ENCODE data around the gene MED14. TPM values are rescaled to one million over a fixed set of nuclear protein-coding genes. Genes with fewer than 3 reads are reported as not detected.

Gene MED14
- total and polyA plus RNA-seq, 2 of the 8 experiments (the other 6 are each of a cell fraction or from before 2014, with no cell fraction given): 79.7 to 117 TPM

DNA sequence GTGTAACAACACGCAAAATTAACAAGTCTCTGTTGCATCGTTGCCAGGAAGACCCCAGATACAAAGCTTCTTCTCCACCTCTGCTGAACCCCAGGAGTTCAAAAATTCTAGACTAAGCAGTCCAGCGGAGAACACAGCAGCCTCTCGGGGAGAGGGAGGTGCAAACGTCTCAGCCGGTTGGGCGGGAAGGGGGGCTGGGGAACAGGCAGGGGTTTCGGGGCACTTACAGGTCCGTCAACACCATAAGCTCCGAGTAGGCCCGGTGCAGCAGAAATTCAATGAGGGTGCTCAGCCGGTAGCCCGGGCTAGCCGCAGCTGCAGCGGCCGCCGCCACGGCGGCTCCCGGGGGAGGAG, 394 bp downstream of the MED14 start:
- H3K4ac ChIP-seq (replicated peaks; ENCODE audit: insufficient read length, low read depth, low read length): no peak overlapping the region
- H3K27ac ChIP-seq (ENCODE audit: low read depth, low read length): peak overlapping the region; percentile 73; the same call in 1 of the 2 replicates
- peak overlapping the region; percentile 48 to 75 (median 64); a peak in 5 of 7 replicates for H3K9ac ChIP-seq (replicated peaks in 1 of 4; ENCODE audit: extremely low read depth in 1 of 4, low read depth in 3 of 4, low read length in 3 of 4)
- no peak overlapping the region for H2BK15ac ChIP-seq (ENCODE audit: low read length)
- POLR2A ChIA-PET (ENCODE audit: partially characterized antibody): interaction anchor here (0.5 kb wide), 1 partner anchor 456 kb away, joined by 3 read pairs; no protein-coding TSS in a partner anchor
- TF ChIP-seq SP2 (IDR thresholded peaks at IDR 0.05; ENCODE audit: low read length) (no peak), RFX5 (IDR thresholded peaks at IDR 0.05; ENCODE audit: borderline replicate concordance, low read depth, low read length) (no peak), RXRA (IDR thresholded peaks at IDR 0.05; ENCODE audit: insufficient read depth, low read depth, low read length) (no peak), GTF2F1 (IDR thresholded peaks at IDR 0.05; ENCODE audit: borderline replicate concordance, low read depth, low read length) (no peak), RNF2 (IDR thresholded peaks at IDR 0.05; ENCODE audit: borderline replicate concordance, low read depth, low read length, missing control alignments, poor library complexity, severe bottlenecking) (no peak), ASH2L (IDR thresholded peaks at IDR 0.05; ENCODE audit: low read length) (no peak), SIX5 (IDR thresholded peaks at IDR 0.05; ENCODE audit: low read depth, low read length) (no peak), CREB1 (IDR thresholded peaks at IDR 0.05) (no peak), YY1 (IDR thresholded peaks at IDR 0.05; ENCODE audit: low read depth, low read length) (no peak), FOSL1 (IDR thresholded peaks at IDR 0.05; ENCODE audit: insufficient read depth, low read depth, low read length) (no peak), JUND (IDR thresholded peaks at IDR 0.05; ENCODE audit: low read length) (no peak), CHD1 (IDR thresholded peaks at IDR 0.05; ENCODE audit: low read depth, low read length) (no peak), CHD2 (IDR thresholded peaks at IDR 0.05; ENCODE audit: low read length) (no peak)
- TF ChIP-seq, protein P1, sequence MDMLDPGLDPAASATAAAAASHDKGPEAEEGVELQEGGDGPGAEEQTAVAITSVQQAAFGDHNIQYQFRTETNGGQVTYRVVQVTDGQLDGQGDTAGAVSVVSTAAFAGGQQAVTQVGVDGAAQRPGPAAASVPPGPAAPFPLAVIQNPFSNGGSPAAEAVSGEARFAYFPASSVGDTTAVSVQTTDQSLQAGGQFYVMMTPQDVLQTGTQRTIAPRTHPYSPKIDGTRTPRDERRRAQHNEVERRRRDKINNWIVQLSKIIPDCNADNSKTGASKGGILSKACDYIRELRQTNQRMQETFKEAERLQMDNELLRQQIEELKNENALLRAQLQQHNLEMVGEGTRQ (IDR thresholded peaks at IDR 0.05; ENCODE audit: low read length): no peak
- no peak overlapping the region for H3K18ac ChIP-seq (ENCODE audit: extremely low read depth, low read length)
- H3K79me2 ChIP-seq (ENCODE audit: control insufficient read depth in 1 of 2, insufficient read depth in 2 of 2, low read length in 2 of 2): peaks cover 31 to 55% of the 10 kb centered on the region in 2 experiments
- H4K20me1 ChIP-seq (replicated peaks in 1 of 2; ENCODE audit: control insufficient read depth in 1 of 2, insufficient read depth in 2 of 2, low read length in 2 of 2): peaks cover 2 to 4% of the 10 kb centered on the region in 2 experiments
- H3K4me1 ChIP-seq (replicated peaks in 1 of 4; ENCODE audit: control insufficient read depth in 3 of 4, insufficient read depth in 4 of 4, low read length in 3 of 4): no peaks in the 10 kb centered on the region; a peak in 1 of 7 replicates
- peaks cover 0 to 13% (median 2%) of the 10 kb centered on the region in 4 experiments; a peak in 2 of 8 replicates for H3K36me3 ChIP-seq (ENCODE audit: control insufficient read depth in 2 of 4, insufficient read depth in 4 of 4, low read length in 3 of 4)
- no peak overlapping the region for H2AFZ ChIP-seq (ENCODE audit: low read length)
- H2AK5ac ChIP-seq (ENCODE audit: low read depth, low read length): no peak overlapping the region
- H3K14ac ChIP-seq (ENCODE audit: insufficient read length): no peak overlapping the region
- H3K27me3 ChIP-seq (replicated peaks in 1 of 4; ENCODE audit: control insufficient read depth in 3 of 4, extremely low read depth in 1 of 4, insufficient read depth in 3 of 4, low read length in 3 of 4): no peaks in the 10 kb centered on the region
- H2BK120ac ChIP-seq (replicated peaks; ENCODE audit: low read depth, low read length): no peak overlapping the region
- H3K23me2 ChIP-seq (ENCODE audit: low read depth, low read length): 0 out of 2 replicates have a peak, but pooled peaks cover 1% of the 10 kb centered on the region
- 0% methylated on average over 5 of the region's 20 CpGs; no CpG with 5 or more reads in 1 of the 2 experiments for WGBS, 2 experiments (ENCODE audit: extremely low coverage in 1 of 2, insufficient coverage in 1 of 2, insufficient read length in 1 of 2, insufficient replicate concordance in 2 of 2, low coverage in 1 of 2, low lambda C conversion rate in 2 of 2, missing lambda C conversion rate in 1 of 2)
- no peak overlapping the region for H2BK20ac ChIP-seq (ENCODE audit: low read length)
- no peaks in the 10 kb centered on the region for H3K79me1 ChIP-seq (ENCODE audit: low read depth, low read length)
- H3K4me2 ChIP-seq (ENCODE audit: insufficient read depth in 1 of 2, low read depth in 2 of 2, low read length in 2 of 2): peak overlapping the region; percentile 70 to 90
- FAIRE-seq: no peak
- no peak overlapping the region for H4K91ac ChIP-seq (replicated peaks; ENCODE audit: insufficient read length, low read length)
- no peak overlapping the region for H4K5ac ChIP-seq (ENCODE audit: insufficient read length, low read depth, low read length)
- H2BK12ac ChIP-seq (ENCODE audit: low read depth, low read length): no peak overlapping the region
- H2BK5ac ChIP-seq (ENCODE audit: low read depth, low read length): no peak overlapping the region
- H3K4me3 ChIP-seq (ENCODE audit: extremely low read depth in 1 of 4, insufficient read depth in 2 of 4, low read depth in 3 of 4, low read length in 4 of 4): peak overlapping the region; percentile 62 to 95 (median 71)
- H3K56ac ChIP-seq (replicated peaks; ENCODE audit: insufficient read length, low read depth, low read length): peak overlapping the region; percentile 9
- H3K23ac ChIP-seq (ENCODE audit: insufficient read length): no peak overlapping the region
- H3K9me3 ChIP-seq (ENCODE audit: insufficient read depth in 2 of 2, low read depth in 1 of 2, low read length in 1 of 2): no peaks in the 10 kb centered on the region
- CTCF ChIA-PET (ENCODE audit: partially characterized antibody): interaction anchor here (0.6 to 1.0 kb wide), 2 partner anchors 15 to 261 kb away, joined by 3 read pairs; no protein-coding TSS in a partner anchor
- DNase-seq (ENCODE audit: low read depth in 1 of 2, low spot score in 2 of 2): no peak
- no peak overlapping the region for H4K8ac ChIP-seq (ENCODE audit: extremely low read depth, insufficient read depth, low read length)
